HuH-7 (cell line): ENCODE data around the gene PKDREJ.
A peak's percentile ranks its signal among the peaks of the same experiment; 100 is the strongest.
"Not testable (repeated sequence)": the region's sequence is repeated elsewhere in the genome, so short reads cannot be mapped to it uniquely, and the experiment has no call there.

Experiments
- DNase-seq: peaks from one replicate; pipeline ENCODE4 v3.0.0; 2011; ENCODE audit warnings: low spot score

Gene PKDREJ

DNA sequence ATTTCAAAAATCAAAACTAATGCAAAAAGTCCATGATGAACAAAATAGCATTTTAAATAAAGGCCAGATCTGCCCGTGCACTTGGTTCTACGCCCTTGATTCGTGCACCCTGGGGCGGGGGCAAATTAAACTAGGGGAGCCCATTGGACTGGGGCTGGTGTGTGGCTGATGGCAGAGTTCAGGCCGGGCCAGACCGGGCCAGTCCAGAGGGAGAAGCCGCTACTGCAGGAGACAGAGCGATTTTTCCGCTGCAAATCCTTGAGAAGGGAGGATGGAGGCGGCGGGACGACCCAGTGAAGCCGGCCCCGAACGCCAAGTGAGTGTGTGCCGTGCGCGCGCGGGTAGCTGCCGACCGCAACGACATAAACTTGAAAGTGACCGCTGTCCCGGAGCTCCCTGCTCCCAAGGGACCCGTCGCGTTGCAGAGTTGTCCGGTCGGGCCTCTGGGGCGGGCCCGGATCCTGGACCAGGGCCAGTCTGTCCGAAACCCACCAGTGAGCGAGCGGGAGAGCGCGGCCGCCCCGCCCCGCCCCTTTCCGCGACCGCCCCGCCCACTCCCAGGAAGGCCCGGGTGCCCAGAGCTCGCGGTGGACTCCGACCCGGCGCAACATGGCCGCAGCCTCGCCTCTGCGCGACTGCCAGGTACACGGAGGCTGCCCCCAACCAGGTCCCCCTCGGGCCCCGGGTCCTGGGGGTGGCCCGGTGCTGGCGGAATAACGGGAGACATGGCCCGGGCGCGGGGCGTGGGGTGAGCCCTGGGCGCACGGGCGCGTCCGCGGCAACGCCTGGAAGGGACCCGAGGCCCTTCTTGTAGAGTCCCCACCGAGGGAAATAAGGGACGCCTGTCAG, 4.5 kb upstream of the PKDREJ start, which contains the start of gene TTC38:
TTC38 (plus strand) TSS at position 578 of the 849 bp plus-strand sequence; CDS start at position 610, 32 bp downstream.
- peak; percentile 98 for DNase-seq

DNA sequence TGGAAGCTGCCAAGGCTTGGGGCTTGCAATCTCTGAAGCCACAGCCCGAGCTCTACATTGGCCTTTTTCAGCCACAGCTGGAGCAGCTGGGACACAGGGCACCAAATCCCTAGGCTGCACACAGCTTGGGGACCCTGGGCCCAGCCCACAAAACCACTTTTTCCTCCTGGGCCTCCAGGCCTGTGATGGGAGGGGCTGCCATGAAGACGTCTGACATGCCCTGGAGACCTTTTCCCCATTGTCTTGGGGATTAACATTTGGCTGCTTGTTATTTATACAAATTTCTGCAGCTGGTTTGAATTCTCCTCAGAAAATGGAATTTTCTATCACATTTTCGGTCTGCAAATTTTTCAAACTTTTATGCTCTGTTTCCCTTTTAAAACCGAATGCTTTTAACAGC, 2.5 kb upstream of the PKDREJ start:
- DNase-seq: not testable (repeated sequence)

DNA sequence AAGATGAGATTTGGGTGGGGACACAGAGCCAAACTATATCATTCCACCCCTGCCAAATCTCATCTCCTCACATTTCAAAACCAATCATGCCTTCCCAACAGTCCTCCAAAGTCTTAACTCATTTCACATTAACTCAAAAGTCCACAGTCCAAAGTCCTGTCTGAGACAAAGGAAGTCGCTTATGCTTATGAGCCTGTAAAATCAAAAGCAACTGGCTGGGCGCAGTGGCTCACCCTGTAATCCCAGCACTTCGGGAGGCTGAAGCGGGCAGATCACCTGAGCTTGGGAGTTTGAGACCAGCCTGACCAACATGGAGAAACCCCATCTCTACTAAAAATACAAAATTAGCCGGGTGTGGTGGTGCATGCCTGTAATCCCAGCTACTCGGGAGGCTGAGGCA, 1.4 kb upstream of the PKDREJ start:
- not testable (repeated sequence) for DNase-seq

DNA sequence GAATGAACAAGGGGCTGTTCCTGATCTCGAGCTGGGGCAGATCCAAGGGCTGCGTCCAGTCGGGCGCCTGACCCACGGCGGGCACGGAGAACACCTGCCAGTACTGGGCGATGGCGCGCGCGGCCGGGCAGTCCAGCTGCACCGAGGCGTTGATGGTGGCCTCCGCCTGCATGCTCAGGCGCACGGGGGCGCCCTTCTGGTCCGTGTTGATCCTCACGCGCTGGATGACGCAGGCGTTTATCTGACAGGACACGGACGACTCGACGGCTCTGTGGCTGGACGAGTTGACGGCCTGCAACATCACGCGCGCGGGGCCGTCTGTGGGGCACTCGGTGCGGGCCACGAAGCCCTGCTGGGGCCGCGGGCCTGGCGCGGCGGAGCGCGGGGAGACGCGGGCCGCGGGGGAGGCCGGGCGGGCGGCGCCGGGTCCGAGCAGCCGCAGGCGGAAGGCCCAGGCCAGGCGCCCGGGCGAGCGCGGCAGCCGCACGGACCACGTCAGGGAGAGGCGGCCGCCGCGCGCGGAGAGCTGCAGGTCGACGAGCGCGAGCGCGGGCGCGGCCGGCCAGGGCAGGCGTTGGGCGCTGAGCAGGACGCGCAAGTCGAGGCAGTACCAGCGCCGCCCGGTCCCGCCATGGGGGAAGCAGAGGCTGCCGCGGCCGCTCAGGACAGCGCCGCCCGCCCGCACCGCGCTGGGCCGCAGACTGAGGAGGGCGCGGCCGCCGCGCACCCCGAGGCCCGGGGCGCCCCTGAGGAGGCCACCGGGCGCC, 511 bp downstream of the PKDREJ start:
- DNase-seq: no peak

DNA sequence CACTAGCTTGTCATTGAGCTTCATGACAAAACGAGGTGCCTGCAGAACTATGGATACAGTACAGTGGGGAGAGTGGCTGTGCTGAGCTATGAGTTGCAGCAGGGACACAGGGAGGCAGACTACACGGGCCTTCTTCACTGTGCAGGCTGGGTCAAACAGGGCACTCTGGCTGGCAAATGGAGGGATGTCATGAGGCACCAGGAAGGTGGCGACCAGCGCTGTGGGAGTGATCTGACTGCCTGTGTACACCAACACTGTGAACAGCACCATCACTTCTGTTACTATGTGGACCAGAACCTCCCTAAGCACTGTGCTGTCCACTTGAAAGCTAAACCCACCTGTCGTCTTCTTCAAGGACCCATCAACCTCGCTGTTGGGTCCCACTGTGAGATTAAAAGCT, 3.1 kb downstream of the PKDREJ start:
- DNase-seq: no peak

DNA sequence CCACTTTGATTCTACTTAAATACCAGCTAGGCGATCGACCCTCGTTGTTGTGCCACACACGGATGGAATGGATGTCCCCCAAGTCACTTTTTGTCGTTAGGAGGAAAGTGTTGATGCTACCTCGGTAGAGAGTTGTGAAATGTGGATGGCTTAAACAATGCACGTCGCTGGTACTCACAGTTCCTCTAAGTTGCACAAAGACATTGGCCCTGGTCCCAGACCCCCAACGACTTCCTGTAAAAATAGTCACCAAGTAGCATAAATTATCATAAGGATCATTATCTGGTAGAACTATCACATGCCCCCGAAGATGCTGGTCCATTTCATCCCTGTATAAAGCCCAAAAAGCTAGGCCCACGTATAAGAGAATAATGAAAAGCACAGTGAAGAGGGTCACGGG, 3.8 kb downstream of the PKDREJ start:
- no peak for DNase-seq

DNA sequence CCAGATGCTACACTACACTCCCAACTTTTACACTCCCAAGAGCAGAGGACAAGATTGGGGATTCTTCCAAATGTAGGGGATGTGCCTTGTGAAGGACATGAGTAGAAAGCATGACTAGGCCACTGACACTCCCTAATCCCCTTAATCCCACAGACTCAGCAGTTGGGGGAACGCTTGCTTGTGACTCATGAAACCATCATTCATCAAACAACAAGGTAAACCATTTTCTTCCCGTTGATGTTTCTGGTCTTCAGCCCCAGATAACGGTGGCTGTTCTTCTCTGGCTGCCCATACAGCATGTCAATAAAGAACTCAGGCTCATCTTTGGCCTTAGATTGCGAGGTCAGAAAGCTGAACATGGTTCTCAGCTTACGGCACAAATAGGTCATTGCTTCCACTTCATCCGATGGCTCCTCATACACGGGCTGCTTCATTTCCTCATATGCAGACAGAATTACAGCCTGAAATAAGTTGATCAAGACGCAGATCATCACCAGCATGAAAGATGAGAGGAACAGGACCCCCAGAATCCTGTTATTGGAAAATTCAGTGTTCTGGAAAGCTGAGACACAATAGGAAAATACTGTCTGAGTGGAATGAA, 6.7 kb downstream of the PKDREJ start:
- no peak for DNase-seq

DNA sequence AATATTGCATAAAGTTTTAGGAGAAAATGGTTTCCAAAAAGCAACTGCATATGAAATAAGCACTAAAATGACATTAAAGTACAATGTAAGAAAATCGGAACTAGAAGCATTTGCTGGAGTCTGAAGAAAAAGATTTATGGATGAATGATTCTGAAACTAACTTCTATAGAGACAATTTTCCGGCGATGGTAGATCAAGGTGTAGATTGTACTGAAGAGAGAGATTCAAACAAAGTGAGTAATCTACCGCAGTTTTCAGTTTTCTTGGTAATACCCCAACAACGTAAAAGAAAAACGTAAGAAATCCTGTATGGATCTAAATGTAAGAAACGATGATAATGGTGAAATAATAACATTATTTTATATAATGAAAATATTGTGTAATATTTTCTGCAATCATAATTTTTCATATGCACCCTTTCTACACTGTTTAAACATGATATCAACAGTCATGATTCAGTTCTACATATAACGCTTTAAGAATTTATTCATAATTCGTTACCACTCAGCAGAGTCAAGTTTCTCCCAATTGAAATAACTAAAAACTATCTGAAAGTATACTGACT, 11.2 kb downstream of the PKDREJ start:
- no peak for DNase-seq

DNA sequence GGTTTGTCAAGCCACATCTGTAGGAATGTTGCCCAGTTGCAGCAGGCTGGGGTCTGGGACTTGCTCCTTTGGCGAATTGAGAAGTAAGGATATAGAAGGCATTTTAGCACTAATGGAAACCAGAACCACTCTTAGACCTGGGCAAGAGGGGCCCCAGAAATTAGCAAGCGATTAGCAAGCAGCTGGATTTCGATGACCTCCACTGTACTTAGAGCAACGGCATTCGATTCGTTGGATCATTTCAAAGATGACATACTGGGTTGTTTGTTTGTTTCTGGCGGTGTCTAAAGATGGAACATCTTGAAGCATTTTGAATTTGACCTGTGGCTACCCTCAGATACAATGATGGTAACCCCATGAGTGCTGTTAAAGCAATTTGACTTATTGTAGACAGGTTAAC, 11.9 kb downstream of the PKDREJ start:
- DNase-seq: no peak

DNA sequence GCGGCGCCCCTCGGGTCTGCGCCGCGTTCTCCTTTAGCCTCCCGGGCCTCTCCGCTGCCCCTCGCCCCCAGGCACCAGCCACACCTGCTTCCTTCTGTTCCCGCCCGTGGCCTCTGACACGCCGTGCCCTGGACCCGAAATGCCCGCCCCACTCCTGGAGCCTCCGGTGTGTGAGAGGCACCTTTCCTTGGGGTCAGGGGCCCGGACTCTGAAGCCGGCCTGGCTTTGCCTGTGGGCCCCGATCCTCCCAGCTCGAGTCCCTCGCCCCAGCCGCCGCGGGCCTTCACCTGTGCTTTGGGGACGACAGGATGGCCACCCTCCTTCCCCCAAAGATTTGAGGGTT, 12.4 kb downstream of the PKDREJ start:
- DNase-seq: no peak

DNA sequence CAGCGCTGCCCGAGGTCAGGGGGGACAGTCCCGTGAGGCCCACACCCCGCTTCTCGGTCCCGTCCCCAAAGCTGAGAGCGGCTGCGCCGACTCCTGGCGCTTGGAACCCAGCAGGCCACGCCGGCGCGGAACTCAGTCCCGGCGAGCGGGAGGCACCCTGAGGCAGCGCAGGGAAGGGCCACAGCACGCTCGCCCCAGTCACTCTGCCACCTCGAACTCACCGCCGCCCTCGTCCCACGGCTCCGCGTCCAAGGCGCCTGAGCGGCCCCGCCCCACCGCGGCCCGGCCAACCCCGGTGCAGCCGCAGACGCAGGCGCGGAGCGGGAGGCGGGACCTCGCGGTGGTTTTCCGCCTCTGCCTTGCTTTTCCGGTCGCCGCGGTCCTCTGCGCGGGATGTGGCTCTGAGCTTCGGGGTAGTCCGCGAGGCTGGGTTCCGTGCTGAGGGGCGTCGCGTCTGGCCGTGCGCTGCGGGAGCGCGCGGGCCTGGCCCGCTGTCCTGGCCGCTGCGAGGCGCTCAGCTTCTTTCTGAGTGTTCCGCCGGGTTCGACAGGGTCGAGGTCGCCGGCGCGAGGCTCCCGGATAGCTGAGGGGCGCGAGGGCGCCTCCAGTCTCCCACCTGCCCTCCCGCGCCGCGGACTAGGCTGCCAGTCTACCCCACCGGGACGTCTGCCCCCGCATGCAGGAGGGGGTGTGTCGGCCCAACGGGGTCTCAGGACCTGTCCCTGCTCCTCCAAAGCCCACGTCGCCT, 12.9 kb downstream of the PKDREJ start, which contains the start of gene CDPF1:
CDPF1 (minus strand) TSS at position 259 of the 748 bp plus-strand sequence. CDS start 2,009 bp downstream, outside the sequence.
- DNase-seq: peak; percentile 95

DNA sequence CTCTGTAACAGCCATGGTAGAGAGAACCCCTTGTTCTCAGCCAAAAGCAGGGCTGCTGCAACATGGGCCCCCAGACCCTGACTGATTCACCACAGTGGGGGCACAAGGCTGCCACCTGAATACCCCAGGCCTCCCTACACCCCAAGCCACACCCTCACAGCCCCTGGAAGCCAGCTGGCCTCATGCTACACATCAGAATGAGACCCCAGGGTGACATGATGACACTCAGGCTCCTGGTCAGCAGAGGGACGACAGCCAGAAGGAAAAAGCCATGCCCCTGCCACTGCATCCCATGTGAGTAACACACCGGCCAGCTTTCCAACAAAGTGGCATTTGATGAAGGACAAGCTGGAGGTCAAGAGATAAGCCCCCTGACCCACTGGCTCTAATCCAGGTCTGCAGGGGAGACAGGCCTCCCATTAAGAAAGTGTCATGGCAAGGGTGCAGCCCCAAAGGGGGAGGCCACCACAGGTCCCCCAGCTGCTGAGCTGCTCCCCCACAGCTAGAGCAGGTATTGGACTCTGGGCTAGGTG, 15.6 kb downstream of the PKDREJ start:
- no peak for DNase-seq

DNA sequence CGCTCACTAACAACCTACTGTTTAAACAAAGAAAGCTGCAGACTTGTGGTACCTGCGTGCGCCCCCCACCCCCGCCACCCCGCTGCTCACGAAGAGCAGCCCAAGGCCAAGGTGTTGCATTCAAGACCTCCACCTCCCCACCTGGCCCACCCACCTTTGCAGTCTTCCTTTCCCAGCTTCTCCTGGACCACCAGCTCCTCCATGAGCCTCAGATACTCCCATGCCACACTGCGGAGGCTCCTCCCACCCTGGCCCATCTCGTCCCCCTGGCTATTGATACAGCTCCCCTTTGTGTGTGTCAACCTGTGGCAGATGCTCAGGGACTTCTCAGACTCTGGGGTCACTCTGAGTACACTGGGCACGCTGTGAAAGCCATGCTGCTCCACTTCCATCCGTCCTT, 17.0 kb downstream of the PKDREJ start:
- DNase-seq: no peak

DNA sequence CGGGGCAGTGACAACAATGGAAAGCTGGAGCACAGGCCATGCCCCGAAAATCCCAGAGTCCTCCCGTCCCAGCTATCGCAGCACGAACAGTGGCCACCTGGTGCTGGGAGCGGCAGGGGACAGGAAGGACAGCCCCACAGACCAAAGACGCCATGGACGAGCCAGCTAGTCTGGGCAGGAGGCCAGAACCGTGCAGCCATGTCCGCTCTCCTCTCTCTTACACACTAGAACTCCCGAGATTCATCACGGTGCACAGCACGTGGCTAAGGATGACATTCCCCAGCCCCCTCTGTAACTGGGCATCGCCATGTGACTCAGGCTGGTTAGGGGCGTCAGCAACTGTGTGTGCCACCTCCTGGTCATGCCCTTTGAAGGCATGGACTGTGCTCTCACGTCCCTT, 17.6 kb downstream of the PKDREJ start:
- no peak for DNase-seq

DNA sequence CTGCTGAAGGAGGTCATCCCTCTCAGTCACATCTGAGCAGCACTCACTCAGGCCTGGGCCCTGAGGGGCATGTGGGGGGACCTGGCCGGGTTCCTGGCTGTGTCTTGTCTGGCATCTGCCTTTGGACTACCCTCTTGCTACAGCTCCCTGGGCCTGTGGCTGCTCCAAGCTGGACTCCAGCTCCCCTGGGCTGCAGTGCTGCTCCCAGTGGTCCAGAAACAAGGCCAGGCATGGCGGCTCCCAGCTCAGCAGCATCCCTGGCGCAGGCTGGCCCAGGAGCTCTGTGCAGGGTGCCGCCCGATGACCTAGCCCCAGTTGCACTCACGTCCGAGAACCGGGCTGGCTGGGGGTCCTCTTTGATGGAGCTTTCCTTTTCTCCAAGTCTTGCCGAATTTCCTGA, 18.4 kb downstream of the PKDREJ start:
- no peak for DNase-seq

DNA sequence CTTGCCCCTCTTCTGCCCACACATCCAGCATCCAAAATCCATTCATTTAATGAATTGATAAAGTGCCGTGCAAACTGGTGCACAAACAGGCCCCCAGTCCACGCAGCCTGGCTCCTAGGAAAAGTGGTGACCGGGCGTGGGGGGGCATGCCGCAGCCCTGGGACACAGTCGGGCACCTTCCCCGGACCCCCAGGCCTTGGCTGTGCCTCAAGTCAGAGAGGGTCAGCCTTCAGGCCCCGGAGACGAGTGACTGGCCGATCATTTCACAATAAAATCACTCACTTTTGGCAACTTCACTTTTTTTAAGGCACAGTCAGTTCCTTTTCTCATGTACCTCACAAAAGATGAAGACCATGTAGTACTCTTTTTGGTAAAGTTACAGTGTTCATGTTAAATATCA, 21.1 kb downstream of the PKDREJ start:
- no peak for DNase-seq

DNA sequence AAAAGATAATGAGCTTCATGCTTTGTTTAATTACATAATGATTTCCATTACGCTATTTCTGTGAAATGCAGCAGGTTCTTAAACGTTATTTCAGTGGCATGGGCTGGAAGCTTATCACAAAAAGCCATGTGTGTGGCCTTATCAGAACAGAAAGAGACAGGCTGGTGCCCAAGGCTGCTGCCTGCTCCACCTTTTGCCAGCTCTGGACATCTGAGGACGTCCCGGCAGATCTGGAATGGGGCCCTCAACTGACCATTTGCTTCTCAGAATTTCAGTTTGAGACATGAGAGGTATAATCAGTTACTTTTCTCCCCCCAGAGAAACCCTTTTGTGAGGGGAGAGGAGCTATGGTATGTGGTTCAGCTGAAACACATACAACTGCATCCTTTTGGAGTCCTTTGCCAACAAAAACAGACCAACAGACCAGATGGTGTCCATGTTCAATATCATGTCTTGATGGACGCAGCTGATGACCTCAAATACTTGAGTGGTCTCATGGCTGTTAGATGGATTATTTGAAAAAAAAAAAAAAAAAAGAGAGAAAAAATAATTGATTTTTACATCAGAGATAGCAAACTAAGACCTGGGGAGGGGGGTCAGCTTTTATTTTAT, 21.6 kb downstream of the PKDREJ start:
- no peak for DNase-seq

DNA sequence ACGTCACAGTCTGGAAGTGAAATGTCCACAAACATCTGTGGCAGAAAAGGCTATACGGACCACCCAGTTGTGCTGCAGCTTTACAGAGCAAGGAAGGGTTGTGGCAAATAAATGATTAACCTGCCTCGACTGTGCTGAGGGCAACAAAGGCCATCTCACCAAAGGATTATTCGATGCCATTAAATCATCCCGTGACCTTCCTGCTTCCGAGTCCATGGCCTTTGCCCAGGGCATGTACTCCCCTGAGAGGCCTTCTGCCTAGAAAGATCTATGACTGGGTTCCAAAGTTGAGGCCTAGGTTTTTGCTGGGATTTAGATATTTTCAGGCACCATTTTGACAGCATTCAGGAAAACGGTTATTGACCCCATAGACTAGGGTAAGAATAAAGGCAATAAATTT, 22.2 kb downstream of the PKDREJ start:
- DNase-seq: peak; percentile 64

DNA sequence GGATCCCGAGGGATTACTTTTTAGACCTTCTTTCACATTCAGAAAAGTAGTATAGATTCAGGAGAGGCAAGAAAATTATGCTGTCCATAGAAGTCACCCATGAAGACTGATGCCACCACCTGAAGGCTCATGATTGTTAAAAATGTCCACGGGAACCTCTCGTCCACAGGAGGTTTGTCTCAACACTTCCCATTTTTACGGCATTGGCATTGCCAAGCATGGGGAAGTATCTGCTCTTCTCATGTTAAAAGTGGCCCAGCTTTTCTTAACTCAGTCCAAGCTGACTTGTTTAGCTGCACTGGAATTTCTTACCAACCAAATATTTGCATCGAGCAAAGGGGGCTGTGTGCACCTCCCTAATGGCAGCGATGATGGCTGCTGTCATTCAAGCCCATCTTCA, 22.6 kb downstream of the PKDREJ start:
- DNase-seq: no peak

DNA sequence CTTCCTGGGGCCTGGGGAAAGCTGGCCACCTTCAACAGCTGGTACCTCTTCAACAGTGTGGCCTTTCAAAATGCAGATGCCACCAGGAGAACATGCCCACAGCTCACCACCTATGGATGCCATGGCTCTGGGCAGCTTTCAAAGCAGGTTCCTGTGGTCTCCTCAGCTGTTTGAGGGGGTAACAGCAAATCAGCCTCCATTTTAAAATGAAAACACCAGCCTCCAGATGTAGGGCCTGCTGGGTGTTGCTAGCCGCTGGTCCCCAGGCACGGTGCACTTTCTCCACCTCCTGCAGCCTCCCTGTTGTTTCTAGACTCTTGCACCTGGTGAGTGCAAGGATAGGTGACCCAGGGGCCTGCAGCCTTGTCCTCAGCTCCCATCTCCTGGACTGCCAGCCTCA, 23.1 kb downstream of the PKDREJ start:
- no peak for DNase-seq
